HG03469 (cell line): Measurements from ENCODE around the gene GSTO2.

Experiments used
- ATAC-seq: cut with Tn5 transposase; IDR thresholded peaks from one replicate; pipeline ENCODE4 v1.9.1; 2021; ENCODE audit warnings: mild to moderate bottlenecking, moderate library complexity, moderate number of reproducible peaks; ENCODE audit not compliant: unreplicated experiment

GSTO2 gene

DNA sequence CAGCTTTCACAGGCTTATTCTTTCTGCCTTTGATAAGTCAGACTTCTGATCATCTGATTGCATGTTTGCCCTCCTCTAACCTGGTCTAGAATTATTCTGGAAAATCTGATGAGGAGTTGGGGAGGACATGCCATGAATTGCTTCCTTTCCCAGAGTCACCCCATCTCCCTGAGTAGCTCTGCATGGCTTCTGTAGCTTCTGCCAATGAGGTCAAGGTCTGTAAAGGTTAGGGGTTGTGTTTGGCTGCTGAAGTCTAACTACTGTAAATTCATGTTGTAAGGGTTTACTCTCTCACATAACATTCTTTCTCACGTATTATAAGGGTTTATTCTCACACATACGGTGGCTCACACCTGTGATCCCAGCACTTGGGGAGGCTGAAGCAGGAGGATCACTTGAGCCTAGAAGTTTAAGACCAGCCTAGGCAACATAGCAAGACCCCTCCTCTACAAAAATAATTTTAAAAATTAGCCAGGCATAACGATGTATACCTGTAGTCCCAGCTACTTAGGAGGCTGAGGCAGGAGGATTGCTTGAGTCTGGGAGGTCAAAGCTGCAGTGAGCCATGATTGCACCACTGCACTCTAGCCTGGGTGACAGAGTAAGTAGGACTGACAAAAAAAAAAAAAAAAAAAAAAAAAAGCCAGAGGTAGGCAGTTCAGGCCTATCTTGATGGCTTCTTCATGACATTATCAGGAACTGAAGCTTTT, 10.7 kb downstream of the GSTO2 start:
- no peak for ATAC-seq

GRCh38 chr10:104281694-104282093, 12.7 kb downstream of the GSTO2 start:
- no peak for ATAC-seq

DNA sequence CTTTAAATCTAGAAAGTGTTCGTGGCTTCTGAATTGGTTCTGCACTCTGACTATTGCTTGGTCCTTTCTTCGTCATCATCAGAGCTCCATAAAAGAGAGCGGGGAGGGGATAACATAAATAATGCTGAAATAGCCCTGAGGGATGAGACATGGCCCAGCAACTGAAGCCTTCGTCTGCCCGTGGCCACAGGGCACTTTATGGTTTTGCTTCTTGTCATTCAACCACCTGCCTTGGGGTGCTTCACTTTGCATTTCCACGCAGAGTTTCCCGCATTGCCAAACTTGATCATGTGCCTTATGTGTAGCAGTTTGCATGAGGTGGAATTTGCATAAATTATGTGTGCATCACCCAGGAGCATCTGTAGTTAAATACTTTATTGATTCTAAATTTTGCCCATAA, 15.9 kb downstream of the GSTO2 start:
- no peak for ATAC-seq

DNA sequence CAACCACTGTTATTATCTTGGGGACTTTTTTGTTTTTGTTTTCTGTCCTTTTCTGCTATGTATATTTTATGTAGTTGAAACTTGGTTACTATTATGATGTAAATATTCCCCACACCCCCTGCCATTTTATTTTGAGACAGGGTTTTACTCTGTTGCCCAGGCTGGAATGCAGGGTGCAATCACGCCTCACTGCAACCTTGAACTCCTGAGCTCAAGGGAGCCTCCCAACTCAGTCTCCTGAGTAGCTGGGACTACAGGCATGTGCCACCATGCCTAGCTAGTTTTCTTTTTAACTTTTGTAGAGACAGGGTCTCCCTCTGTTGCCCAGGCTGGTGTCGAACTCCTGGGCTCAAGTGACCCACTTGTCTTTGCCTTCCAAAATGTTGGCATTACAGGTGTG, 18.0 kb downstream of the GSTO2 start:
- no peak for ATAC-seq

GRCh38 chr10:104288355-104288754, 19.4 kb downstream of the GSTO2 start:
- ATAC-seq: no peak

DNA sequence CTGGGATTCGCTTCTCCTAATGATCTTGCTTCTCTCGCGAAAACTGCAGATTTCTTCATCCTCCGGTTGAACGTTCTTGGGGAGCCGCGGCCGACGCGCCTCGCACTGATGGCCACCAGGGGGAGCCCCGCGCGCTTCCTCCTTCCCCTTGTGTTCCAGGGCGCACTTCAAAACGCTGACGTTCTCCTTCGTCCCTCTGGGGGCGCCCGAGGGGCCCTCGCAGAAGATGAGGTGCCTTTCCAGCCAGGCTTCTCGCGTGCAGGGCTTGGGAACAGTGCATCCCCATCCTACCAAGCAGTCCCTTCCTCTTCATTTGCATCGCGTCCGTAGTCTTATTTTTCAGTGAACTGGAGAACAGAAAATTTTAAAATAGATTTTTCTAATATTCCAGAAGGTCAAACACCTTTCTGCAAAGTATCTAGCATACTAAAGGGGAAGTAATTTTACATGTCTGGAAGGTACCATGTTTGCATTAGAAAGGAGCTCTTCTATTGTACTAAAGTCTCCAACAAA, 22.5 kb downstream of the GSTO2 start:
- peak; percentile 98 for ATAC-seq

GRCh38 chr10:104293011-104293410, 24.0 kb downstream of the GSTO2 start:
- no peak for ATAC-seq

GRCh38 chr10:104293781-104294321, 24.9 kb downstream of the GSTO2 start:
- ATAC-seq: no peak

- no peak for ATAC-seq
Measured at GRCh38 chr10:104296687-104297436, 27.9 kb downstream of the GSTO2 start.

DNA sequence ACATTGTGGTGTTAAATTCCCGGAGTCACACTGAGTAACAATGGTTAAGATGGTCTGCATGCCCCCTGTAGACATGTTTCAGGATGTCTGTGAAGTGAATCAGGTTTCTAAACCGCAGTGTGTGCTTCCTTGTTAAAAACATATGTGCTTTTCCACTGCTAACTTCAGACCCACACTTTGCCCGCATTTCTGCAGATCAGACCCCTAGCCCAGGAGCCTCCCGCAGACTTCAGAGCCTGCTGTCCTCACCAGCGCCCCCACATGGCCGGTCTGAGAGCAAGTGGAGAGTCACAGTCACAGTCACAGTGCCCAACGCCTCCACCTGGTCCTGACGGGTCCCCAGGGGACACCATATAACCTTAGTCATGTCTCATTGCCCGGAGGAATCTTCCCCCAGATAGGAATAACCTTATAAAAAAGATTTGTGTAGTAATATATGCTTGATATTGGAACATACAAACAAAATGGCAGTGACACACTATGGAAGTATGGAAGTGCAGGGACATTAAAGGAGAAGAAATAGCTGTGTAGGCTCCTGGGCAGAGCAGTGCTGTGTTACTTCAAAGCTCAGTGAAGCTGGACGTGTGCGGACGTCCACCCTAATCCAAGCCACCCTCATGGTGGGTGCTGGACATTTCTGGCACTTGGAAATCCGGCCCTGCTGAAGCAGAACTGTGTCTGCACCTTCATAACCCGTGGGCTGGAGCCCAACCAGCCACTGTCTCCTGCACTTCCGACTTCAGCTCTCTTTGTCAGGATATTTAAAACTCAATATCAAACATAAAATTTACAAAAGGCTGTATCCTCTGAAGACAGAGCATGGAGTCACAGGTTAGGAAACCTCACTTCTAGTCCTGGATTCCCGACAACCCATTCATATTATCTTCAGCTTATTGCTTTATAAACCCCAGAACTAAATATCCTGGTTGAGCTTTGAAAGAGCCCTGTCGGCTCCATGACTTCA, 29.0 kb downstream of the GSTO2 start:
- no peak for ATAC-seq

- no peak for ATAC-seq
Measured at GRCh38 chr10:104299031-104299904, 30.3 kb downstream of the GSTO2 start.

GRCh38 chr10:104300002-104300735, 31.2 kb downstream of the GSTO2 start:
- no peak for ATAC-seq

- ATAC-seq: no peak
Measured at GRCh38 chr10:104300736-104301292, 31.8 kb downstream of the GSTO2 start.

- ATAC-seq: no peak
Measured at GRCh38 chr10:104301907-104302690, 33.1 kb downstream of the GSTO2 start.

GRCh38 chr10:104303594-104304355, 34.8 kb downstream of the GSTO2 start:
- ATAC-seq: no peak

DNA sequence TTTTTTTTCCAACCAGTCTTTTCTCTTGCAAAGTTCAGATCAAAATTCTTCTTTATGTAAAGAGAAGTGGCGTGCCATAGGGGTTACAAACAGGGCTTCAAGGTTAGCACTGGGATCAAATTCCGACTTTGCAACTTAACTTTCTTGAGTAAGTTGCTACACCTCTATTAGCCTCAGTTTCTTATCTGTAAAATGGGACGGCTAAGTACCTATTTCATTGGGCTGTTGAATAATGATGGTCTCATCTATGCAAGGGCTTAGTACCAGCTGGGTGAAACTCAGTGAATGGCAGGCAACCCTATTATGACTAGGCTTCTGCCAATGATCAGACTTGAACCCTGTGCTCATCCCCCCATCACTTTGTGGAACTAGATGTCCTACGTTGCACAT, 35.4 kb downstream of the GSTO2 start:
- ATAC-seq: no peak

- ATAC-seq: no peak
Measured at GRCh38 chr10:104304927-104305326, 35.9 kb downstream of the GSTO2 start.
